Medulla oblongata (tissue), 1 donor: Measurements from ENCODE around the gene PPP1R12B.
"Not testable (repeated sequence)": the region's sequence is repeated elsewhere in the genome, so short reads cannot be mapped to it uniquely, and the experiment has no call there.

ENCODE experiments used
- DNase-seq: peaks from one replicate; pipeline ENCODE4 v3.0.0-alpha.2; 2015; ENCODE audit errors: extremely low spot score

Gene PPP1R12B

GRCh38 chr1:202452508-202452907 lies 104.0 kb downstream of the PPP1R12B start:
- DNase-seq, result no peak

- not testable (repeated sequence) for DNase-seq
Measured at GRCh38 chr1:202456372-202457169, 108.1 kb downstream of the PPP1R12B start.

- DNase-seq, result not testable (repeated sequence)
Measured at GRCh38 chr1:202458651-202459050, 110.2 kb downstream of the PPP1R12B start.

- peak; percentile 46 for DNase-seq
Measured at GRCh38 chr1:202459470-202460142, 111.1 kb downstream of the PPP1R12B start.

- DNase-seq, result not testable (repeated sequence)
Measured at GRCh38 chr1:202460143-202460495, 111.6 kb downstream of the PPP1R12B start.

GRCh38 chr1:202462342-202463076 lies 114.0 kb downstream of the PPP1R12B start:
- no peak for DNase-seq

- DNase-seq, result peak; percentile 83
Measured at GRCh38 chr1:202464153-202464742, 115.7 kb downstream of the PPP1R12B start.

GRCh38 chr1:202465644-202466270 lies 117.3 kb downstream of the PPP1R12B start:
- DNase-seq, result not testable (repeated sequence)

GRCh38 chr1:202466339-202466738 lies 117.8 kb downstream of the PPP1R12B start:
- not testable (repeated sequence) for DNase-seq

GRCh38 chr1:202467381-202467780 lies 118.9 kb downstream of the PPP1R12B start:
- DNase-seq, result not testable (repeated sequence)

GRCh38 chr1:202468695-202469094 lies 120.2 kb downstream of the PPP1R12B start:
- DNase-seq, result not testable (repeated sequence)

- DNase-seq, result not testable (repeated sequence)
Measured at GRCh38 chr1:202469123-202469522, 120.6 kb downstream of the PPP1R12B start.

GRCh38 chr1:202471246-202471645 lies 122.7 kb downstream of the PPP1R12B start:
- DNase-seq, result no peak

GRCh38 chr1:202472347-202473124 lies 124.0 kb downstream of the PPP1R12B start:
- peak; percentile 70 for DNase-seq

GRCh38 chr1:202473266-202474045 lies 125.0 kb downstream of the PPP1R12B start:
- DNase-seq, result not testable (repeated sequence)

GRCh38 chr1:202479661-202480060 lies 131.2 kb downstream of the PPP1R12B start:
- not testable (repeated sequence) for DNase-seq

GRCh38 chr1:202480640-202481039 lies 132.1 kb downstream of the PPP1R12B start:
- not testable (repeated sequence) for DNase-seq

GRCh38 chr1:202483362-202483761 lies 134.9 kb downstream of the PPP1R12B start:
- DNase-seq, result not testable (repeated sequence)

- DNase-seq, result peak; percentile 39
Measured at GRCh38 chr1:202484032-202484431, 135.5 kb downstream of the PPP1R12B start.

GRCh38 chr1:202484820-202485219 lies 136.3 kb downstream of the PPP1R12B start:
- DNase-seq, result not testable (repeated sequence)
